ENCODE measurements around the gene AJAP1.

DNA sequence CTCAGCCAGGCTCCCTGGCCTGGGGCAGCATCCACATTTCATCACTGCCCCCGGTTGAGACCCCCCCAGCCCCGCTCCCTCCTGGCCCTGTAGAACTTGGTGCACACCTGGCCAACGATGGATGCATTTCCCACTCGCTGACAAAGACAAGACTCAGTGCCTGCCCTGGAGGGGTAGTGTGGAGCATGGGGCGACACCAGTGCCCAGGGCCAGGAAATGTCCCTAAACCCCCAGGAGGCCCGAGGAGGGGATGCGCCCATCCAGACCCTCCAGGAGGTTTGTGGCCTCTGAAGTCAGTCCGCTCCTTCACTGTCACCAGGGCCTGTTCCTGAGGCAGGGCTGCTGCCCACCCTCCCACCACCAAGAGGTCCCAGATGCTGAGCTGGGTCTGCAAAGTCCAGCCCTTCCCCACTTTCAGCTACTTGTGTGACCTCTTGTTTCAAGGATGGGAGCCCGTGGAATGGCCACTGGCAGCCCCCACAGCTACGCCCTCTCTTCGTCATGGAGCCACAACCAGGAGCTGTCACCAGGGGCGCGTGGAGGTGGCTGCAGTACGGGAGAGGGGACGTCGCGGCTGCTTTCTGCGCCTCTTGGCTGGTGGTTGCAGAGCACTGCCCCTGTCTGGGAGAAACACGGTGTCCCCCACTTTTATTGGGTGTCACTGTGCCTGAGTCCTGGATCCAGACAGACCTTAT is 35.7 kb downstream of the AJAP1 start:
- TF ChIP-seq, protein P1, sequence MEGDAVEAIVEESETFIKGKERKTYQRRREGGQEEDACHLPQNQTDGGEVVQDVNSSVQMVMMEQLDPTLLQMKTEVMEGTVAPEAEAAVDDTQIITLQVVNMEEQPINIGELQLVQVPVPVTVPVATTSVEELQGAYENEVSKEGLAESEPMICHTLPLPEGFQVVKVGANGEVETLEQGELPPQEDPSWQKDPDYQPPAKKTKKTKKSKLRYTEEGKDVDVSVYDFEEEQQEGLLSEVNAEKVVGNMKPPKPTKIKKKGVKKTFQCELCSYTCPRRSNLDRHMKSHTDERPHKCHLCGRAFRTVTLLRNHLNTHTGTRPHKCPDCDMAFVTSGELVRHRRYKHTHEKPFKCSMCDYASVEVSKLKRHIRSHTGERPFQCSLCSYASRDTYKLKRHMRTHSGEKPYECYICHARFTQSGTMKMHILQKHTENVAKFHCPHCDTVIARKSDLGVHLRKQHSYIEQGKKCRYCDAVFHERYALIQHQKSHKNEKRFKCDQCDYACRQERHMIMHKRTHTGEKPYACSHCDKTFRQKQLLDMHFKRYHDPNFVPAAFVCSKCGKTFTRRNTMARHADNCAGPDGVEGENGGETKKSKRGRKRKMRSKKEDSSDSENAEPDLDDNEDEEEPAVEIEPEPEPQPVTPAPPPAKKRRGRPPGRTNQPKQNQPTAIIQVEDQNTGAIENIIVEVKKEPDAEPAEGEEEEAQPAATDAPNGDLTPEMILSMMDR (IDR thresholded peaks at IDR 0.05) = no peak
- TF ChIP-seq, protein P2, sequence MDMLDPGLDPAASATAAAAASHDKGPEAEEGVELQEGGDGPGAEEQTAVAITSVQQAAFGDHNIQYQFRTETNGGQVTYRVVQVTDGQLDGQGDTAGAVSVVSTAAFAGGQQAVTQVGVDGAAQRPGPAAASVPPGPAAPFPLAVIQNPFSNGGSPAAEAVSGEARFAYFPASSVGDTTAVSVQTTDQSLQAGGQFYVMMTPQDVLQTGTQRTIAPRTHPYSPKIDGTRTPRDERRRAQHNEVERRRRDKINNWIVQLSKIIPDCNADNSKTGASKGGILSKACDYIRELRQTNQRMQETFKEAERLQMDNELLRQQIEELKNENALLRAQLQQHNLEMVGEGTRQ (IDR thresholded peaks at IDR 0.05; ENCODE audit: borderline replicate concordance, low read depth, low read length) = no peak
- TF ChIP-seq EZH2phosphoT487 (IDR thresholded peaks at IDR 0.05; ENCODE audit: borderline replicate concordance, low read depth) (no peak), YY1 (IDR thresholded peaks at IDR 0.05; ENCODE audit: low read depth) (no peak), JUND (IDR thresholded peaks at IDR 0.05) (no peak), GATA2 (CRISPR knock-in tag; IDR thresholded peaks at IDR 0.05) (no peak), SIN3A (IDR thresholded peaks at IDR 0.05; ENCODE audit: borderline replicate concordance, low read depth, low read length) (no peak), RXRA (IDR thresholded peaks at IDR 0.05; ENCODE audit: borderline replicate concordance, low read depth) (no peak), SMC3 (IDR thresholded peaks at IDR 0.05; ENCODE audit: low read depth, low read length) (no peak), FOSL2 (IDR thresholded peaks at IDR 0.05; ENCODE audit: borderline replicate concordance, low read depth) (no peak), RCOR1 (IDR thresholded peaks at IDR 0.05; ENCODE audit: low read length) (no peak), POLR2AphosphoS5 (IDR thresholded peaks at IDR 0.05; ENCODE audit: low read depth, low read length) (no peak)
- TF ChIP-seq, protein P3, sequence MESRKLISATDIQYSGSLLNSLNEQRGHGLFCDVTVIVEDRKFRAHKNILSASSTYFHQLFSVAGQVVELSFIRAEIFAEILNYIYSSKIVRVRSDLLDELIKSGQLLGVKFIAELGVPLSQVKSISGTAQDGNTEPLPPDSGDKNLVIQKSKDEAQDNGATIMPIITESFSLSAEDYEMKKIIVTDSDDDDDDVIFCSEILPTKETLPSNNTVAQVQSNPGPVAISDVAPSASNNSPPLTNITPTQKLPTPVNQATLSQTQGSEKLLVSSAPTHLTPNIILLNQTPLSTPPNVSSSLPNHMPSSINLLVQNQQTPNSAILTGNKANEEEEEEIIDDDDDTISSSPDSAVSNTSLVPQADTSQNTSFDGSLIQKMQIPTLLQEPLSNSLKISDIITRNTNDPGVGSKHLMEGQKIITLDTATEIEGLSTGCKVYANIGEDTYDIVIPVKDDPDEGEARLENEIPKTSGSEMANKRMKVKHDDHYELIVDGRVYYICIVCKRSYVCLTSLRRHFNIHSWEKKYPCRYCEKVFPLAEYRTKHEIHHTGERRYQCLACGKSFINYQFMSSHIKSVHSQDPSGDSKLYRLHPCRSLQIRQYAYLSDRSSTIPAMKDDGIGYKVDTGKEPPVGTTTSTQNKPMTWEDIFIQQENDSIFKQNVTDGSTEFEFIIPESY (IDR thresholded peaks at IDR 0.05; ENCODE audit: borderline replicate concordance, low read depth) = no peak

All from SK-N-SH (cell line).